GM12878 (cell line): ENCODE results near the gene TUBB. TPM values are rescaled to one million over a fixed set of nuclear protein-coding genes. Genes with fewer than 3 reads are reported as not detected.

Experiments
- ATAC-seq: fragments of 200-7000 bp; cut with Tn5 transposase; 3 replicates; pipeline ENCODE4 v1.9.1; 2020; ENCODE audit warnings: mild to moderate bottlenecking, moderate library complexity
- BruUV-seq: library from RNA; stranded (reverse); fragments of 400-500 nt; replicated peaks from 2 replicates; lab custom pipeline; 2021; lab: Mats Ljungman, UMichigan
- CTCF ChIA-PET: fragments of 300-600 bp; sonication (Branson Sonifier 250); formaldehyde crosslinking; extraction: SDS; loops from one replicate; lab custom pipeline; 2021; ENCODE audit warnings: inconsistent platforms; lab: Yijun Ruan, JAX
- POLR2A ChIA-PET: fragments of 350-600 bp; formaldehyde crosslinking; extraction: SDS; loops from one replicate; lab custom pipeline; 2021; ENCODE audit warnings: inconsistent platforms; lab: Charles Lee
- RAD21 ChIA-PET: fragments of 300-600 bp; sonication (Branson Sonifier 250); formaldehyde crosslinking; loops from one replicate; lab custom pipeline; 2023; ENCODE audit warnings: antibody characterized with exemption; ENCODE audit not compliant: unreplicated experiment; lab: Charles Lee
- SMC1A ChIA-PET: fragments of 300-600 bp; sonication (Branson Sonifier 250); formaldehyde crosslinking; loops from one replicate; lab custom pipeline; 2023; ENCODE audit not compliant: unreplicated experiment, uncharacterized antibody; lab: Charles Lee
- DNase-seq: peaks from one replicate; pipeline ENCODE4 v3.0.0-alpha.2; 2011; ENCODE audit warnings: low read depth, low spot score
- FAIRE-seq: peaks from 3 replicates; lab custom pipeline; 2011; peaks lifted over from hg19 to GRCh38; lab: Jason Lieb, UNC
- H2AFZ ChIP-seq: 2 replicates; pipeline ENCODE4 v1.6.0; 2011; ENCODE audit warnings: low read depth, low read length, control low read depth; ENCODE audit not compliant: control insufficient read depth
- H3K27ac ChIP-seq: 2 replicates; pipeline ENCODE4 v1.5.1; 2011; ENCODE audit warnings: control low read depth; ENCODE audit not compliant: control insufficient read depth, insufficient read depth
- H3K27me3 ChIP-seq, 2 experiments: replicated peaks in 1 of 2; 2 replicates each; pipeline versions ENCODE4 v1.6.0 to v1.6.1; 2011; ENCODE audit warnings: low read length in 1 of 2; ENCODE audit not compliant: control insufficient read depth in 2 of 2, insufficient read depth in 2 of 2
- H3K36me3 ChIP-seq, 2 experiments: 2 replicates each; pipeline ENCODE4 v1.5.1; 2011; ENCODE audit warnings: low read length in 1 of 2; ENCODE audit not compliant: control insufficient read depth in 2 of 2, insufficient read depth in 2 of 2
- H3K4me1 ChIP-seq: 2 replicates; pipeline ENCODE4 v1.6.1; 2011; ENCODE audit warnings: mild to moderate bottlenecking, low read length, moderate library complexity, mixed read lengths; ENCODE audit not compliant: control insufficient read depth, insufficient read depth
- H3K4me2 ChIP-seq: 2 replicates; pipeline ENCODE4 v1.6.0; 2011; ENCODE audit warnings: control low read depth; ENCODE audit not compliant: control insufficient read depth, insufficient read depth
- H3K4me3 ChIP-seq: fragments of 200-600 bp; sonication (generic); 2 replicates; pipeline ENCODE4 v1.5.1; 2016
- H3K79me2 ChIP-seq: 2 replicates; pipeline ENCODE4 v1.6.0; 2011; ENCODE audit warnings: low read length; ENCODE audit not compliant: control insufficient read depth, insufficient read depth
- H3K9ac ChIP-seq: 2 replicates; pipeline ENCODE4 v1.8.0; 2011; ENCODE audit warnings: low read length, control low read depth, mixed read lengths; ENCODE audit not compliant: control insufficient read depth, insufficient read depth
- H3K9me3 ChIP-seq: replicated peaks from 3 replicates; pipeline ENCODE4 v1.5.1; 2011; ENCODE audit warnings: mild to moderate bottlenecking, low read length; ENCODE audit not compliant: control insufficient read depth, insufficient read depth
- H4K20me1 ChIP-seq: 2 replicates; pipeline ENCODE4 v1.6.0; 2011; ENCODE audit not compliant: control insufficient read depth, insufficient read depth
- BCLAF1 ChIP-seq: fragments of 450-650 bp; IDR thresholded peaks from 2 replicates; pipeline ENCODE4 v1.6.1; 2017; ENCODE audit warnings: antibody characterized with exemption, mild to moderate bottlenecking, moderate library complexity
- ELK1 ChIP-seq: IDR thresholded peaks from 2 replicates; pipeline ENCODE4 v1.6.1; 2012; ENCODE audit warnings: low read depth, low read length, improper control_type of control experiment
- JUND ChIP-seq: IDR thresholded peaks from 2 replicates; pipeline ENCODE4 v1.6.1; 2012; ENCODE audit warnings: low read depth, mild to moderate bottlenecking, low read length, improper control_type of control experiment, moderate library complexity
- MAX ChIP-seq: IDR thresholded peaks from 2 replicates; pipeline ENCODE4 v1.6.1; 2012; ENCODE audit warnings: low read depth, low read length, improper control_type of control experiment
- MYC ChIP-seq: IDR thresholded peaks from 2 replicates; pipeline ENCODE4 v1.6.1; 2011; ENCODE audit warnings: mild to moderate bottlenecking, low read length, moderate library complexity, inconsistent platforms; ENCODE audit not compliant: insufficient read depth, insufficient replicate concordance, insufficient read length, severe bottlenecking
- NFXL1 ChIP-seq: fragments of 450-650 bp; IDR thresholded peaks from 2 replicates; pipeline ENCODE4 v1.6.1; 2017; ENCODE audit warnings: antibody characterized with exemption, mild to moderate bottlenecking, borderline replicate concordance
- NKRF ChIP-seq: fragments of 450-650 bp; conservative IDR thresholded peaks from 2 replicates; pipeline ENCODE4 v1.6.1; 2017; ENCODE audit warnings: mild to moderate bottlenecking, moderate library complexity
- POLR2AphosphoS2 ChIP-seq: IDR thresholded peaks from 2 replicates; pipeline ENCODE4 v1.6.1; 2011; ENCODE audit warnings: low read depth, mild to moderate bottlenecking, low read length, improper control_type of control experiment, moderate library complexity
- SPI1 ChIP-seq: IDR thresholded peaks from 2 replicates; pipeline ENCODE4 v1.6.1; 2011; ENCODE audit warnings: low read depth, mild to moderate bottlenecking, low read length, moderate library complexity, borderline replicate concordance; ENCODE audit not compliant: insufficient read depth
- YBX1 ChIP-seq: fragments of 450-650 bp; IDR thresholded peaks from 2 replicates; pipeline ENCODE4 v1.6.1; 2016; ENCODE audit warnings: antibody characterized with exemption
- WGBS: methylation state at CpG from one replicate; pipeline ENCODE4 v1.1.6; 2016; ENCODE audit warnings: low lambda C conversion rate; ENCODE audit not compliant: insufficient replicate concordance, insufficient coverage; ENCODE audit errors: missing lambda C conversion rate; 5-methylcytosine and 5-hydroxymethylcytosine counted together
- in situ Hi-C: fragments of 300-500 bp; cut with MboI; formaldehyde crosslinking; loops from 9 replicates; pipeline ENCODE4 v1.14.3; 2018; ENCODE audit warnings: mixed read lengths
- intact Hi-C: fragments of 100-400 bp; cut with micrococcal nuclease; formaldehyde crosslinking; loops from one replicate; pipeline ENCODE4 v1.14.2; 2022; ENCODE audit not compliant: unreplicated experiment
- polyA plus RNA-seq, 11 experiments: library from polyadenylated mRNA; depleted of rRNA in 4 of 11; unstranded in 6 of 11; stranded (reverse) in 5 of 11; fragments of >200 nt; fragmentation: Nextera tagmentation in 4 of 11; fragmentation: Illumina TruSeq in 1 of 11; extraction: Ambion mirVana in 4 of 11; extraction: Trizol in 1 of 11; gene quantifications; 1 replicate in 1 of 11; 2 replicates in 10 of 11; pipeline versions ENCODE4 v1.2.1 to v1.2.3, GENCODE V29; 2011 to 2016; ENCODE audit warnings: inconsistent platforms in 2 of 11, missing spikeins in 2 of 11, low read depth in 1 of 11
- total RNA-seq, 4 experiments: library from RNA; depleted of rRNA in 3 of 4; stranded (reverse); fragments of >200 nt in 3 of 4; fragmentation: Illumina TruSeq in 1 of 4; extraction: Trizol in 1 of 4; gene quantifications; 2 replicates each; pipeline versions ENCODE4 v1.2.1 to v1.2.3, GENCODE V29; 2013 to 2021

Gene TUBB
- total and polyA plus RNA-seq, 10 of the 15 experiments (the other 5 are each of a cell fraction or from before 2014, with no cell fraction given): 1,039 to 3,052 (median 1,656) TPM

- in situ Hi-C loops (no loop called here), intact Hi-C loops (no loop called here)
- Histone ChIP-seq H3K4me3 (peak within 1 kb of the TSS; percentile 100), H3K79me2 (peaks cover 51% of the 10 kb centered on the region), H3K9me3 (no peaks in the 10 kb centered on the region), H3K9ac (peak within 1 kb of the TSS; percentile 75), H2AFZ (peak within 1 kb of the TSS; percentile 98), H3K4me2 (peak within 1 kb of the TSS; percentile 69), H3K27me3 (no peaks in the 10 kb centered on the region), H3K27ac (peak within 1 kb of the TSS; percentile 96), H4K20me1 (no peaks in the 10 kb centered on the region), H3K4me1 (peaks cover 15% of the 10 kb centered on the region), H3K36me3 (no peaks in the 10 kb centered on the region)
- SMC1A ChIA-PET: interaction anchor here (0.7 to 6.9 kb wide), 10 partner anchors 10 to 526 kb away, joined by 3 to 73 read pairs (median 4); partner anchors contain the start of genes DHX16 and MDC1
- FAIRE-seq (peak; percentile 23), DNase-seq (no peak), ATAC-seq (peak; percentile 38)
- 1% methylated on average over 28 of the region's 40 CpGs for WGBS
- BruUV-seq: no TSS peak
- CTCF ChIA-PET: interaction anchor here (0.7 to 4.8 kb wide), 10 partner anchors 10 to 380 kb away, joined by 3 to 64 read pairs (median 10); partner anchors contain the start of genes MDC1 and TUBB
- POLR2A ChIA-PET: interaction anchor here (0.5 to 6.1 kb wide), 15 partner anchors 10 to 133 kb away, joined by 3 to 167 read pairs (median 5); partner anchors contain the start of genes MDC1, MRPS18B, PRR3 and TUBB
- RAD21 ChIA-PET: interaction anchor here (0.8 to 6.4 kb wide), 5 partner anchors 9 to 28 kb away, joined by 3 to 114 read pairs (median 4); partner anchors contain the start of genes DHX16, MDC1 and TUBB
- TF ChIP-seq MAX: no peak
- 0 out of 2 replicates have a peak, but pooled peaks have one; percentile 34 for TF ChIP-seq ELK1
- TF ChIP-seq BCLAF1: no peak
- 0 out of 2 replicates have a peak, but pooled peaks have one; percentile 50 for TF ChIP-seq NKRF
- TF ChIP-seq SPI1: peak; percentile 49; the same call in 1 of the 2 replicates
- TF ChIP-seq JUND: no peak
- peak; percentile 59; the same call in 1 of the 2 replicates for TF ChIP-seq POLR2AphosphoS2
- no peak for TF ChIP-seq YBX1
- TF ChIP-seq NFXL1: no peak
- no peak for TF ChIP-seq MYC
Observed at GRCh38 chr6:30690403-30691207, 29.5 kb upstream of the TUBB start, which contains the start of gene NRM. TSS of gene NRM (minus strand) at chr6:30690984. CDS start at chr6:30690974, 10 bp downstream.
